KMS-11 (cell line): ENCODE measurements around the gene FAM107B.

Experiments
- H2AFZ ChIP-seq: fragments of 200-600 bp; sonication (generic); 2 replicates; pipeline ENCODE4 v1.6.1; 2016; ENCODE audit warnings: antibody characterized with exemption, mixed run types, low read depth
- H3K27ac ChIP-seq: fragments of 200-600 bp; sonication (generic); 2 replicates; pipeline ENCODE4 v1.6.1; 2016; ENCODE audit warnings: mild to moderate bottlenecking, mixed run types
- H3K27me3 ChIP-seq: fragments of 200-600 bp; sonication (generic); 2 replicates; pipeline ENCODE4 v1.6.1; 2017; ENCODE audit warnings: mild to moderate bottlenecking, low read depth, mixed run types, moderate library complexity; ENCODE audit not compliant: insufficient read depth
- H3K36me3 ChIP-seq: fragments of 200-600 bp; sonication (generic); 2 replicates; pipeline ENCODE4 v1.6.1; 2017; ENCODE audit warnings: mild to moderate bottlenecking, mixed run types; ENCODE audit not compliant: insufficient read depth
- H3K4me1 ChIP-seq: fragments of 200-600 bp; sonication (generic); 2 replicates; pipeline ENCODE4 v1.6.1; 2016; ENCODE audit warnings: mild to moderate bottlenecking, low read depth, mixed run types; ENCODE audit not compliant: poor library complexity, severe bottlenecking
- H3K4me2 ChIP-seq: fragments of 200-600 bp; sonication (generic); 2 replicates; pipeline ENCODE4 v1.7.0; 2016; ENCODE audit warnings: mild to moderate bottlenecking, mixed run types
- H3K4me3 ChIP-seq: fragments of 200-600 bp; sonication (generic); IDR thresholded peaks from 2 replicates; pipeline ENCODE4 v1.6.1; 2017; ENCODE audit warnings: low read depth, low read length, mixed read lengths; ENCODE audit not compliant: insufficient read depth
- H3K79me2 ChIP-seq: fragments of 200-600 bp; sonication (generic); 2 replicates; pipeline ENCODE4 v1.6.1; 2016; ENCODE audit warnings: low read depth, mixed run types; ENCODE audit not compliant: insufficient read depth
- H3K9ac ChIP-seq: fragments of 200-600 bp; sonication (generic); 2 replicates; pipeline ENCODE4 v1.6.1; 2016; ENCODE audit warnings: mild to moderate bottlenecking, mixed run types
- H4K20me1 ChIP-seq: fragments of 200-600 bp; sonication (generic); 2 replicates; pipeline ENCODE4 v1.6.1; 2016; ENCODE audit warnings: mild to moderate bottlenecking, mixed run types; ENCODE audit not compliant: insufficient read depth
- CTCF ChIP-seq: fragments of 200-600 bp; sonication (generic); conservative IDR thresholded peaks from 2 replicates; pipeline ENCODE4 v1.6.1; 2017; ENCODE audit warnings: low read depth, mild to moderate bottlenecking, antibody characterized with exemption, low read length, moderate library complexity, mixed read lengths

FAM107B gene

GRCh38 chr10:14604181-14605142, 170.2 kb downstream of the FAM107B start:
- peaks cover 4% of the 10 kb centered on the region for H3K4me1 ChIP-seq
- H3K36me3 ChIP-seq: no peaks in the 10 kb centered on the region
- peaks cover 4% of the 10 kb centered on the region; the same call in 1 of the 2 replicates for H3K27me3 ChIP-seq
- H3K4me3 ChIP-seq: no peak overlapping the region
- H3K9ac ChIP-seq: no peak overlapping the region; the same call in 1 of the 2 replicates
- TF ChIP-seq CTCF: no peak
- peak overlapping the region; percentile 91 for H3K4me2 ChIP-seq
- no peaks in the 10 kb centered on the region for H3K79me2 ChIP-seq
- H2AFZ ChIP-seq: peak overlapping the region; percentile 92
- no peak overlapping the region for H3K27ac ChIP-seq
- no peaks in the 10 kb centered on the region for H4K20me1 ChIP-seq

- Histone ChIP-seq H3K4me3 (no peak overlapping the region), H3K9ac (no peak overlapping the region; the same call in 1 of the 2 replicates), H3K27ac (no peak overlapping the region), H2AFZ (peak overlapping the region; percentile 64; the same call in 1 of the 2 replicates), H3K79me2 (no peaks in the 10 kb centered on the region), H3K27me3 (peaks cover 4% of the 10 kb centered on the region; the same call in 1 of the 2 replicates), H3K4me2 (peak overlapping the region; percentile 84), H4K20me1 (no peaks in the 10 kb centered on the region), H3K36me3 (no peaks in the 10 kb centered on the region), H3K4me1 (peaks cover 4% of the 10 kb centered on the region)
- TF ChIP-seq CTCF: no peak
Observed at GRCh38 chr10:14603534-14604102, 171.1 kb downstream of the FAM107B start.

GRCh38 chr10:14602807-14603533, 171.7 kb downstream of the FAM107B start:
- Histone ChIP-seq H3K27me3 (peaks cover 4% of the 10 kb centered on the region; the same call in 1 of the 2 replicates), H2AFZ (peak overlapping the region; percentile 64; the same call in 1 of the 2 replicates)

More at GRCh38 chr10:14602807-14603533, 171.7 kb downstream of the FAM107B start:
- Histone ChIP-seq H3K4me1 (peaks cover 4% of the 10 kb centered on the region), H3K4me3 (no peak overlapping the region), H3K36me3 (no peaks in the 10 kb centered on the region), H3K9ac (no peak overlapping the region; the same call in 1 of the 2 replicates), H3K27ac (no peak overlapping the region), H3K4me2 (peak overlapping the region; percentile 84), H4K20me1 (no peaks in the 10 kb centered on the region), H3K79me2 (no peaks in the 10 kb centered on the region)
- no peak for TF ChIP-seq CTCF
